Brain microvascular endothelial cell (primary cell): ENCODE measurements around the gene S100A14.

Experiments
- DNase-seq: peaks from one replicate; pipeline ENCODE4 v3.0.0-alpha.2; 2020
- H3K27ac ChIP-seq: fragments of 250-450 bp; sonication (Bioruptor Pico); 2 replicates; pipeline ENCODE4 v1.5.1; 2020; ENCODE audit warnings: mild to moderate bottlenecking, moderate library complexity
- H3K27me3 ChIP-seq: fragments of 250-450 bp; sonication (Bioruptor Pico); replicated peaks from 2 replicates; pipeline ENCODE4 v1.5.1; 2020; ENCODE audit warnings: mild to moderate bottlenecking
- H3K36me3 ChIP-seq: fragments of 250-450 bp; sonication (Bioruptor Pico); replicated peaks from 2 replicates; pipeline ENCODE4 v1.5.1; 2020; ENCODE audit warnings: mild to moderate bottlenecking
- H3K4me3 ChIP-seq: 2 replicates; pipeline ENCODE4 v1.5.1; 2011; ENCODE audit warnings: low read depth, mild to moderate bottlenecking, control low read depth, low read length, moderate library complexity
- in situ Hi-C: cut with HindIII; loops from 2 replicates; pipeline ENCODE4 v1.10.0; 2017; ENCODE audit warnings: low sequenced_read_pairs, low pct_ligation_motif_present
- TF ChIP-seq, protein P1 (sequence below): IDR thresholded peaks from 2 replicates; pipeline ENCODE4 v1.5.1; 2011; ENCODE audit warnings: low read depth, mild to moderate bottlenecking, moderate library complexity, low read length, control low read depth, inconsistent platforms; ENCODE audit errors: missing control alignments

S100A14 gene

DNA sequence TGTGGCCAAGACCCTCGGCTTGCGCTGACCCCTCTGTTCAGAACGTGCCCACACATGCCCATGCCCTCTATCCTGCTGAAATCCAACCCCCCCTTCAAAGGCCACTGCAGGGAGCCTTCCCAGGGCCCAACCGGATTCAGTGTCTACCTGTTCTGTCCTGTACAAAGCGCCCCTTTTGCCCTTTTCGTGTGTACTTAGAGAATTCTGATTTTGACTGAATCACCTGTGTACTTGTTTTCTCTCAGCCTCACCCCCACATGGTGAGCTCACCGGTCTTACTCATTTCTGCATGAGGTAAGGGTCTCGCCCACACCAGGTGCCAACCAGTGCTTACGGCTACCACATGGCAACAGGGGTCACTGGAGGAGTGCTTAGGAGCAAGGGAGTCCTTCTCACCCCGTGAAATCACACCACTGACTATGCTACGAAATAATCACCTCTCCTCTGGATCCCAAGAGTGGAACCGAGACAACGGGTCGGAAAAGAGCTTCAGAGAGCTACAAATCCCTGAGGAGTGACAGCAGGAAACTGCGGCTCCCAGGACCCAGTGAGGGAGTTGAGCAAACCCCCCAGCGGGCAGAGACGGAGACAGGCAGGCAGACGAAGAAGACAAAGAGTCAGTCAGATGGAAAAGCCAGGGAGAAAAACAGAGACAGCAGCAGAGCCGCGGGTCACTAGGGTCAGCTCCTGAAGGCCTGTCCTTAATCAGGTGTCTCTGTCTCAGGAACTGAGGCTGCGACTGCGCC, 48.3 kb downstream of the S100A14 start:
- DNase-seq: no peak
- in situ Hi-C loops: no loop called here
- peak overlapping the region; percentile 9 for H3K4me3 ChIP-seq
- H3K27ac ChIP-seq: peak overlapping the region; percentile 97
- TF ChIP-seq, protein P1, sequence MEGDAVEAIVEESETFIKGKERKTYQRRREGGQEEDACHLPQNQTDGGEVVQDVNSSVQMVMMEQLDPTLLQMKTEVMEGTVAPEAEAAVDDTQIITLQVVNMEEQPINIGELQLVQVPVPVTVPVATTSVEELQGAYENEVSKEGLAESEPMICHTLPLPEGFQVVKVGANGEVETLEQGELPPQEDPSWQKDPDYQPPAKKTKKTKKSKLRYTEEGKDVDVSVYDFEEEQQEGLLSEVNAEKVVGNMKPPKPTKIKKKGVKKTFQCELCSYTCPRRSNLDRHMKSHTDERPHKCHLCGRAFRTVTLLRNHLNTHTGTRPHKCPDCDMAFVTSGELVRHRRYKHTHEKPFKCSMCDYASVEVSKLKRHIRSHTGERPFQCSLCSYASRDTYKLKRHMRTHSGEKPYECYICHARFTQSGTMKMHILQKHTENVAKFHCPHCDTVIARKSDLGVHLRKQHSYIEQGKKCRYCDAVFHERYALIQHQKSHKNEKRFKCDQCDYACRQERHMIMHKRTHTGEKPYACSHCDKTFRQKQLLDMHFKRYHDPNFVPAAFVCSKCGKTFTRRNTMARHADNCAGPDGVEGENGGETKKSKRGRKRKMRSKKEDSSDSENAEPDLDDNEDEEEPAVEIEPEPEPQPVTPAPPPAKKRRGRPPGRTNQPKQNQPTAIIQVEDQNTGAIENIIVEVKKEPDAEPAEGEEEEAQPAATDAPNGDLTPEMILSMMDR: no peak
- H3K27me3 ChIP-seq: no peaks in the 10 kb centered on the region
- no peaks in the 10 kb centered on the region for H3K36me3 ChIP-seq

DNA sequence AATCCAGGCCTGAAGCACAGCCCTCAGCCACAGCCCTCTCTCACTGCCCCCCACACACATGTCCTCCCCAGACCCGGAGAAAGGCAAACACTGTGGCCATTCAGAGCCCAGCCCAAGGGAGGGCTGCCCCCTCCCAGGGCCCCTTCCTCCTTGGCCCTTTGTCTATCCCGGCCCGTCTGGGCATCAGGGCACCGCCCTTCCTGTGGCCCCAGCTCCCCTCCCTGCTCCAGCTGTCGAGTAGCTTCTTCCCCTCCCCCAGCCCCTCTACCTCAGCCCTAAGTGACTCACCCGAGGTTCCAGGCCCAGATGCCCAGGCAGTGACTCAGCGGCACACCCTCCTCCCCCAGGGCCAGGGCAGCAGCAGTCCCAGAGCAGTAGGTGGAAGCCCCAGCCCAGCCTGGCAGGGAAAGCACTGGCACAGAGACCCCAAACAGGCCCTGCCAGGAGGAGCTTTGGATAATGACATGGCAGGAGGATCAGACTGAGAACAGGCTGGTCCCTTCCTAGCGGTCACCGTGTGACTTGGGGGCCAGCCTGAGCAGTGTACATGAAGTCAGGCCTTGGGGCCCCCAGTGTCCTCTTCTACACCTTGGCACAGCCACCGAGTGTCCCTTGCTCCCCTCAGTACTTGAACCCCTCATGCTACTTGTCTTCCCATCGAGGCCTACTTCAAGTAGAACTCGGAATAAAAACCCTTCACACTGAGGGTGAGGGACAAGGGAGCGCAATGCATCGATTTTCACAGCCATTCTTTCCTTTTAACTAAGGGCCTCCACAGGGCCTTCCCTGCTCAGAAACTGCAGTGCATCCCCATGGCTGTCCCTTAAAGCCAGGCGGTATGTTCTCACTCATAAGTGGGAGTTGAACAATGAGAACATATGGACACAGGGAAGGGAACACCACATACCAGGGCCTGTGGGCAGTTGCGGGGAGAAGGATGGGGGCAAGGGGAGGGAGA, 49.4 kb downstream of the S100A14 start:
- Histone ChIP-seq H3K27ac (peak overlapping the region; percentile 97), H3K36me3 (no peaks in the 10 kb centered on the region), H3K4me3 (no peak overlapping the region), H3K27me3 (no peaks in the 10 kb centered on the region)
- in situ Hi-C loops: no loop called here
- DNase-seq: peak; percentile 98
- TF ChIP-seq, protein P1: no peak

DNA sequence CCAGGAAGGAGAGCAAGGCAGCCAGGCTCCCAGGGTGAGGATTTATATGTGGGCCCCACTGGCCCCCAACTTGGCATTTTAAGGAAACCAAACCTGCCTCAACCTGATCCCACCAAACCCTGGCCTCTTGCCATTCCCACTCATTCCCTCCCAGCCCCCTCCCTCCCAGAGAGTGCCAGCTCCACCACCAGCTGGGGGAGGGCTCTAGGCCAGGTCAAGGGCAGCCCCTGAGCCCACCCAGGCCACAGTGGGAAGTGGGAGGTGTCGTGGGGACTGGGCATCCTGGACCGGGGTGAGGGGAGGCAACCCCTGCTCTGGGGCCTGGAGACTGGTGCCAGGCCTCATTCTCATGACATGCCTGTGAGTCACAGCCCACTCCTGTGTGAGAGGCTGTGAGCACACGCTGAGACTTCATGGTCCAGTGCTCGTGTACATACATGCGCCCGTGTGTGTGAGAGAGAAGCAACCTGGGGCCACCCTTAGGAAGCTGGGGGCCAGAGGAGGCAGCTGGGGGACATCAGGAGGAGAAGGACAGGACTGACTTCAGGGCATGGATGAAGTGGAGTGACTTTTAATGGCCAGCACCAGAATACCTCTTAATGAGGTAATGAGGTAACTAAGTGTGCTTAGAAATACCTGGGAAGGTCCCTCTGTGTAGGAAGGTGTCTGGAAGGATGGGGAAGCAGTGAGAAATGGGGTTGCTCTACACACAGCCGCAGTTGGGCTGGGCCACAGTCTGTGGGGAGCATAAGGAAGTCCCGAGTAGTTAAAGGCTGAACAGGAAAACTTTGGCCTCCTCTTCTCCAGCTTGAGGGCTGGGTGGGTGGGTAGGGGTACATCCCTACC, 50.4 kb downstream of the S100A14 start, which contains the start of gene S100A2:
Gene S100A2, minus strand, starts transcription at position 316 of the 846 bp plus-strand sequence. CDS start 1,967 bp downstream, outside the sequence.
- DNase-seq: peak; percentile 77
- H3K27ac ChIP-seq: peak within 1 kb of the TSS; percentile 97
- no peaks in the 10 kb centered on the region for H3K27me3 ChIP-seq
- no peak within 1 kb of the TSS for H3K4me3 ChIP-seq
- H3K36me3 ChIP-seq: no peaks in the 10 kb centered on the region
- in situ Hi-C loops: no loop called here
- TF ChIP-seq, protein P1: no peak
